Right atrium auricular region (tissue), 2 donors: ENCODE measurements around the gene SYK. TPM values are rescaled to one million over a fixed set of nuclear protein-coding genes. Genes with fewer than 3 reads are reported as not detected.
"Not testable (repeated sequence)": the region's sequence is repeated elsewhere in the genome, so short reads cannot be mapped to it uniquely, and the experiment has no call there.

Experiments
- DNase-seq: peaks from one replicate; pipeline ENCODE4 v3.0.0-alpha.2; 2019; ENCODE audit warnings: low spot score
- H3K27ac ChIP-seq, 2 donors: fragments of 200-600 bp; sonication (generic); 1 replicate in 1 of 2; 2 replicates in 1 of 2; pipeline ENCODE4 v1.5.1; 2016 to 2019
- H3K27me3 ChIP-seq, 2 donors: fragments of 200-600 bp; sonication (generic); one replicate each; pipeline versions ENCODE4 v1.5.1 to v1.6.0; 2017 to 2019
- H3K36me3 ChIP-seq: fragments of 200-600 bp; sonication (generic); one replicate; pipeline ENCODE4 v1.5.1; 2016
- H3K4me1 ChIP-seq, 2 donors: fragments of 200-600 bp; sonication (generic); one replicate each; pipeline versions ENCODE4 v1.5.1 to v1.6.0; 2017 to 2019
- H3K4me3 ChIP-seq, 2 donors: fragments of 200-600 bp; sonication (generic); 1 replicate in 1 of 2; 2 replicates in 1 of 2; pipeline ENCODE4 v1.5.1; 2017 to 2019; ENCODE audit warnings: mild to moderate bottlenecking in 1 of 2, moderate library complexity in 1 of 2
- H3K9me3 ChIP-seq, 2 donors: fragments of 200-600 bp; sonication (generic); one replicate each; pipeline ENCODE4 v1.5.1; 2019
- CTCF ChIP-seq, 2 donors: fragments of 200-600 bp; sonication (generic); IDR thresholded peaks; one replicate each; pipeline ENCODE4 v1.5.1; 2019; ENCODE audit warnings: antibody characterized with exemption in 2 of 2
- total RNA-seq, 2 donors: library from RNA; depleted of rRNA; stranded (reverse); fragments of >200 nt; gene quantifications; one replicate each; pipeline ENCODE4 v1.1.0, GENCODE V29; 2016

SYK gene
- total RNA-seq, 2 donors from 2014 or later = 3.4 to 6.3 TPM

GRCh38 chr9:90778746-90779145 lies 22.9 kb upstream of the SYK start:
- DNase-seq = no peak
- H3K27ac ChIP-seq = no peak overlapping the region
- no peak for TF ChIP-seq CTCF (IDR thresholded peaks at IDR 0.05)
- H3K27me3 ChIP-seq = no peaks in the 10 kb centered on the region
- H3K4me3 ChIP-seq = no peak overlapping the region
- H3K36me3 ChIP-seq = no peaks in the 10 kb centered on the region
- H3K4me1 ChIP-seq = no peaks in the 10 kb centered on the region
- H3K9me3 ChIP-seq = no peaks in the 10 kb centered on the region

- no peaks in the 10 kb centered on the region for H3K27me3 ChIP-seq
- TF ChIP-seq CTCF (IDR thresholded peaks at IDR 0.05) = no peak
- no peak for DNase-seq
- H3K4me1 ChIP-seq = no peaks in the 10 kb centered on the region
- no peaks in the 10 kb centered on the region for H3K9me3 ChIP-seq
- no peak overlapping the region for H3K4me3 ChIP-seq
- H3K27ac ChIP-seq = no peak overlapping the region
- H3K36me3 ChIP-seq = no peaks in the 10 kb centered on the region
Measured at GRCh38 chr9:90783552-90783951, 18.1 kb upstream of the SYK start.

DNA sequence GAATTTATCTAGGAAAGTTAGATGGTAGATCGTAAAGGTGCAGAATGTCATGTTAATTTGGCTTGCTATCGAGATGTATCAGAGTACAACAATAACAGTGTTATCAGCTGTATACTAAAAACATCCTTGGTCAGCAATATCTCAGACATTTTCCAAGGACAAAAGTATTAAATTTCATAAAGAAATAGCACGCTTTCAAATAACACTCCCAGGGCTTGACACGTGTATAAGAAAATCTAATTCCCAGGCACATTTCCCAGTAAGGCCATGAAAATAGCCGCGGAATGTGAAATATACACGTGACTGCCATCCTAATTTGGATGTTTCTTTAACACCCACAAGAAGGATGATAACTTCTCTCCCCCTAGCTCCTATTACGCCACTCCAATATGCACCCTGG lies 17.7 kb upstream of the SYK start:
- H3K27me3 ChIP-seq = no peaks in the 10 kb centered on the region
- no peak overlapping the region for H3K27ac ChIP-seq
- DNase-seq = no peak
- no peaks in the 10 kb centered on the region for H3K4me1 ChIP-seq
- no peak for TF ChIP-seq CTCF (IDR thresholded peaks at IDR 0.05)
- H3K4me3 ChIP-seq = no peak overlapping the region
- H3K36me3 ChIP-seq = no peaks in the 10 kb centered on the region
- H3K9me3 ChIP-seq = no peaks in the 10 kb centered on the region

- Histone ChIP-seq H3K9me3 (no peaks in the 10 kb centered on the region), H3K4me1 (no peaks in the 10 kb centered on the region), H3K27me3 (no peaks in the 10 kb centered on the region), H3K4me3 (no peak overlapping the region), H3K36me3 (no peaks in the 10 kb centered on the region), H3K27ac (no peak overlapping the region)
- TF ChIP-seq CTCF (IDR thresholded peaks at IDR 0.05) = no peak
- DNase-seq = no peak
Measured at GRCh38 chr9:90787771-90788460, 13.7 kb upstream of the SYK start.

- not testable (repeated sequence) for H3K4me3 ChIP-seq, DNase-seq, H3K27me3 ChIP-seq, H3K9me3 ChIP-seq, H3K36me3 ChIP-seq, H3K27ac ChIP-seq, H3K4me1 ChIP-seq
Measured at GRCh38 chr9:90788527-90788926, 13.1 kb upstream of the SYK start.

- no peaks in the 10 kb centered on the region for H3K9me3 ChIP-seq
Measured at GRCh38 chr9:90789408-90789807, 12.2 kb upstream of the SYK start.

More at GRCh38 chr9:90789408-90789807, 12.2 kb upstream of the SYK start:
- DNase-seq = no peak
- no peaks in the 10 kb centered on the region for H3K27me3 ChIP-seq
- no peaks in the 10 kb centered on the region for H3K36me3 ChIP-seq
- no peak for TF ChIP-seq CTCF (IDR thresholded peaks at IDR 0.05)
- no peaks in the 10 kb centered on the region for H3K4me1 ChIP-seq
- H3K4me3 ChIP-seq = no peak overlapping the region
- no peak overlapping the region for H3K27ac ChIP-seq
